K562 (cell line): ENCODE data around the gene NYAP1. TPM values are rescaled to one million over a fixed set of nuclear protein-coding genes. Genes with fewer than 3 reads are reported as not detected.

ENCODE experiments used
- ATAC-seq: fragments of 200-7000 bp; cut with Tn5 transposase; 3 replicates; pipeline ENCODE4 v1.9.1; 2020; ENCODE audit warnings: moderate library complexity
- BruUV-seq: library from RNA; stranded (reverse); fragments of 400-500 nt; replicated peaks from 2 replicates; lab custom pipeline; 2021; lab: Mats Ljungman, UMichigan
- CTCF ChIA-PET: fragments of 300-600 bp; formaldehyde crosslinking; extraction: SDS; loops from one replicate; lab custom pipeline; 2021; ENCODE audit warnings: low intra/inter-chr PET ratio; lab: Yijun Ruan, JAX
- POLR2A ChIA-PET: fragments of 300-600, 350-650 bp; sonication (Branson Sonifier 250); formaldehyde crosslinking; extraction: SDS; loops from one replicate; lab custom pipeline; 2021; ENCODE audit warnings: antibody characterized with exemption, inconsistent platforms; lab: Yijun Ruan, JAX
- DNase-seq, 4 experiments: peaks; one replicate each; pipeline versions ENCODE4 v3.0.0 to v3.0.0-alpha.2; 2011 to 2018; ENCODE audit warnings: low spot score in 3 of 4, mixed read lengths in 3 of 4; ENCODE audit errors: extremely low read depth in 1 of 4
- FAIRE-seq: peaks from 2 replicates; lab custom pipeline; 2011; peaks lifted over from hg19 to GRCh38; lab: Jason Lieb, UNC
- H2AFZ ChIP-seq: 2 replicates; pipeline ENCODE4 v1.6.0; 2011; ENCODE audit warnings: low read depth, low read length, control low read depth, inconsistent platforms
- H3K27ac ChIP-seq: fragments of 200-600 bp; 3 replicates; pipeline ENCODE4 v1.8.0; 2011; ENCODE audit warnings: low read depth, mild to moderate bottlenecking, control low read depth, inconsistent platforms, low read length, moderate library complexity, mixed read lengths; ENCODE audit errors: extremely low read depth
- H3K27me3 ChIP-seq, 2 experiments: fragments of 300-600 bp in 1 of 2; 2 replicates in 1 of 2; 3 replicates in 1 of 2; pipeline versions ENCODE4 v1.6.0 to v1.8.0; 2011; ENCODE audit warnings: inconsistent platforms in 2 of 2, low read length in 2 of 2, mild to moderate bottlenecking in 1 of 2, mixed read lengths in 1 of 2, moderate library complexity in 1 of 2; ENCODE audit not compliant: control insufficient read depth in 2 of 2, insufficient read depth in 2 of 2
- H3K36me3 ChIP-seq: fragments of 300-600 bp; 3 replicates; pipeline ENCODE4 v1.8.0; 2011; ENCODE audit warnings: mild to moderate bottlenecking, low read length, inconsistent platforms; ENCODE audit not compliant: control insufficient read depth, insufficient read depth
- H3K4me1 ChIP-seq, 2 experiments: fragments of 200-600 bp in 1 of 2; replicated peaks in 1 of 2; 2 replicates in 1 of 2; 3 replicates in 1 of 2; pipeline versions ENCODE4 v1.5.1 to v1.8.0; 2011; ENCODE audit warnings: inconsistent platforms in 2 of 2, low read length in 2 of 2, mild to moderate bottlenecking in 1 of 2, mixed read lengths in 1 of 2, moderate library complexity in 1 of 2; ENCODE audit not compliant: control insufficient read depth in 2 of 2, insufficient read depth in 2 of 2
- H3K4me2 ChIP-seq: 2 replicates; pipeline ENCODE4 v1.6.1; 2011; ENCODE audit warnings: low read length, control low read depth, inconsistent platforms, mixed read lengths; ENCODE audit not compliant: insufficient read depth
- H3K4me3 ChIP-seq: fragments of 200-600 bp; sonication (generic), shearing (Covaris generic); 2 replicates; pipeline ENCODE4 v1.5.1; 2016; ENCODE audit warnings: control low read depth, inconsistent platforms
- H3K79me2 ChIP-seq: fragments of 200-600 bp; 3 replicates; pipeline ENCODE4 v1.8.0; 2011; ENCODE audit warnings: low read length, inconsistent platforms; ENCODE audit not compliant: control insufficient read depth, insufficient read depth
- H3K9ac ChIP-seq, 2 experiments: 2 replicates each; pipeline versions ENCODE4 v1.6.0 to v1.6.1; 2011; ENCODE audit warnings: low read depth in 2 of 2, low read length in 2 of 2, control low read depth in 1 of 2, inconsistent platforms in 1 of 2, mild to moderate bottlenecking in 1 of 2, mixed read lengths in 1 of 2; ENCODE audit not compliant: insufficient read depth in 1 of 2
- H3K9me1 ChIP-seq: one replicate; pipeline ENCODE4 v1.6.0; 2011; ENCODE audit warnings: inconsistent platforms, mild to moderate bottlenecking, low read length, moderate library complexity; ENCODE audit not compliant: control insufficient read depth, insufficient read depth
- H3K9me3 ChIP-seq: replicated peaks from 2 replicates; pipeline ENCODE4 v1.5.1; 2011; ENCODE audit warnings: low read depth, low read length, inconsistent platforms; ENCODE audit not compliant: control insufficient read depth, insufficient read depth
- H4K20me1 ChIP-seq: replicated peaks from 2 replicates; pipeline ENCODE4 v1.6.1; 2011; ENCODE audit warnings: low read length, inconsistent platforms, mixed read lengths; ENCODE audit not compliant: control insufficient read depth, insufficient read depth
- HNRNPLL ChIP-seq: fragments of 200-400 bp; formaldehyde crosslinking; IDR thresholded peaks from 2 replicates; pipeline ENCODE4 v1.6.1; 2017; ENCODE audit warnings: low read length, low read depth, mild to moderate bottlenecking; ENCODE audit not compliant: poor library complexity, severe bottlenecking
- MED1 ChIP-seq: sonication (generic); formaldehyde crosslinking; IDR thresholded peaks from 2 replicates; pipeline ENCODE4 v1.8.1; 2023; ENCODE audit warnings: missing genetic modification reagents, borderline replicate concordance
- PCBP2 ChIP-seq: fragments of 200-400 bp; formaldehyde crosslinking; IDR thresholded peaks from 2 replicates; pipeline ENCODE4 v1.6.1; 2018; ENCODE audit warnings: low read length, low read depth, mild to moderate bottlenecking, moderate library complexity; ENCODE audit not compliant: poor library complexity, severe bottlenecking
- SNRNP70 ChIP-seq: fragments of 200-400 bp; formaldehyde crosslinking; optimal IDR thresholded peaks from 2 replicates; pipeline ENCODE3; 2017; ENCODE audit warnings: low read depth, low read length
- TAL1 ChIP-seq: fragments of 450-650 bp; IDR thresholded peaks from 2 replicates; pipeline ENCODE4 v1.6.1; 2016; ENCODE audit warnings: mild to moderate bottlenecking
- ZNF445 ChIP-seq: fragments of 250-450 bp; sonication (Bioruptor Pico); IDR thresholded peaks from 2 replicates; pipeline ENCODE4 v1.4.0; 2020; ENCODE audit warnings: low read depth, mild to moderate bottlenecking, moderate library complexity
- WGBS: fragments of 100-300 bp; shearing (Covaris generic); methylation state at CpG from one replicate; pipeline ENCODE4 v1.1.6; 2016; ENCODE audit warnings: low coverage, mixed read lengths; ENCODE audit not compliant: insufficient coverage; ENCODE audit errors: missing lambda C conversion rate; 5-methylcytosine and 5-hydroxymethylcytosine counted together
- in situ Hi-C: fragments of 300-500 bp; cut with MboI; formaldehyde crosslinking; loops from 4 replicates; pipeline ENCODE4 v1.15.0; 2018; ENCODE audit warnings: inconsistent platforms, mixed read lengths
- intact Hi-C: fragments of 100-400 bp; cut with micrococcal nuclease; formaldehyde crosslinking; loops from 2 replicates; pipeline ENCODE4 v1.14.2; 2022
- polyA plus RNA-seq, 8 experiments: library from polyadenylated mRNA; depleted of rRNA in 4 of 8; stranded (reverse) in 5 of 8; unstranded in 3 of 8; fragments of >200 nt; fragmentation: Nextera tagmentation in 2 of 8; fragmentation: Illumina TruSeq in 1 of 8; extraction: Ambion mirVana in 2 of 8; extraction: Trizol in 1 of 8; gene quantifications; 2 replicates each; pipeline versions ENCODE4 v1.2.1 to v1.2.3, GENCODE V29; 2011 to 2014; ENCODE audit warnings: inconsistent platforms in 1 of 8, missing spikeins in 1 of 8
- total RNA-seq, 7 experiments: library from RNA; depleted of rRNA in 6 of 7; stranded (reverse); fragments of >200 nt in 6 of 7; fragmentation: Illumina TruSeq in 2 of 7; extraction: Trizol in 2 of 7; gene quantifications; 2 replicates each; pipeline versions ENCODE4 v1.2.1 to v1.2.3, GENCODE V29; 2011 to 2021; ENCODE audit warnings: low replicate concordance in 1 of 7
- TF ChIP-seq, protein P1 (sequence below): fragments of 250-450 bp; sonication (Bioruptor Pico); IDR thresholded peaks from 2 replicates; pipeline ENCODE4 v1.8.0; 2021; ENCODE audit warnings: borderline replicate concordance, mild to moderate bottlenecking, moderate library complexity; ENCODE audit not compliant: poor library complexity, severe bottlenecking
- TF ChIP-seq, protein P2 (sequence below): fragments of 450-650 bp; IDR thresholded peaks from one replicate; pipeline ENCODE4 v1.6.1; 2018; ENCODE audit warnings: mild to moderate bottlenecking, moderate library complexity; ENCODE audit not compliant: partially characterized antibody
- TF ChIP-seq, protein P3 (sequence below): fragments of 450-650 bp; IDR thresholded peaks from 2 replicates; pipeline ENCODE4 v1.6.1; 2018; ENCODE audit not compliant: partially characterized antibody

The NYAP1 gene
- total and polyA plus RNA-seq, 9 of the 15 experiments (the other 6 are each of a cell fraction or from before 2014, with no cell fraction given): 0.11 to 0.88 (median 0.22) TPM; not detected in 2

DNA sequence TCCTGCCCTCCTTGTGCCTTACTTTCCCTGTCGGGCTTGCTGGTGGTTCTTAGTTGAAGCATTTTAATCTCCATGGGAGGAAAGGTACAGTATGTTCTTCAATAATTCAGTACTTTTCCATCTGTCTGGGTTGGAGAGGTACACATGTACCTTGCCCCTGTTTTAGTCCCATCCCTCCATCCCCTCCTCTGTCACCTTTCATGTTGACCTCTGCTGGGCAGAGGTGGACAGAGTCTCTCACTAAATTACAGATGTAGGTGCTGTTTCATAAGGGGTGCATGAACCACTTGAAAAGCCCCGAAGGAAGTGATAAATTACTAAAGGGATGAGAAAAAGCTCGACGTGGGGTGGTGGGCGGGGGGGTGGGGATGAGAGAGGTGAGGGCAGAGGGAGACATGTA lies 60.7 kb downstream of the NYAP1 start:
- Histone ChIP-seq H4K20me1 (no peaks in the 10 kb centered on the region; the same call in 1 of the 2 replicates), H3K9me1 (no peaks in the 10 kb centered on the region), H3K4me2 (no peak overlapping the region), H3K9me3 (no peaks in the 10 kb centered on the region), H2AFZ (no peak overlapping the region), H3K4me1 (peaks cover 39 to 75% of the 10 kb centered on the region in 2 experiments), H3K36me3 (peaks cover 15% of the 10 kb centered on the region), H3K27me3 (no peaks in the 10 kb centered on the region), H3K9ac (no peak overlapping the region; a peak in 1 of 4 replicates), H3K27ac (no peak overlapping the region), H3K4me3 (no peak overlapping the region), H3K79me2 (peaks cover 81% of the 10 kb centered on the region)
- ATAC-seq (no peak), FAIRE-seq (no peak), DNase-seq (no peak)
- in situ Hi-C loops: no loop called here
- CTCF ChIA-PET: no interaction called here
- 12% methylated on average over 5 of the region's 5 CpGs for WGBS
- intact Hi-C loops: no loop called here
- POLR2A ChIA-PET: interaction anchor here (0.6 to 1.9 kb wide), 6 partner anchors 10 to 367 kb away, joined by 3 to 6 read pairs (median 4); partner anchors contain the start of genes FBXO24, GPC2 and LRCH4
- BruUV-seq: no TSS peak
- no peak for TF ChIP-seq ZNF445 (CRISPR knock-in tag)
- no peak for TF ChIP-seq HNRNPLL
- TF ChIP-seq PCBP2: no peak
- TF ChIP-seq, protein P1, sequence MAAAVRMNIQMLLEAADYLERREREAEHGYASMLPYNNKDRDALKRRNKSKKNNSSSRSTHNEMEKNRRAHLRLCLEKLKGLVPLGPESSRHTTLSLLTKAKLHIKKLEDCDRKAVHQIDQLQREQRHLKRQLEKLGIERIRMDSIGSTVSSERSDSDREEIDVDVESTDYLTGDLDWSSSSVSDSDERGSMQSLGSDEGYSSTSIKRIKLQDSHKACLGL (CRISPR knock-in tag): no peak
- no peak for TF ChIP-seq MED1 (CRISPR knock-in tag)
- no peak for TF ChIP-seq TAL1
- TF ChIP-seq, protein P2, sequence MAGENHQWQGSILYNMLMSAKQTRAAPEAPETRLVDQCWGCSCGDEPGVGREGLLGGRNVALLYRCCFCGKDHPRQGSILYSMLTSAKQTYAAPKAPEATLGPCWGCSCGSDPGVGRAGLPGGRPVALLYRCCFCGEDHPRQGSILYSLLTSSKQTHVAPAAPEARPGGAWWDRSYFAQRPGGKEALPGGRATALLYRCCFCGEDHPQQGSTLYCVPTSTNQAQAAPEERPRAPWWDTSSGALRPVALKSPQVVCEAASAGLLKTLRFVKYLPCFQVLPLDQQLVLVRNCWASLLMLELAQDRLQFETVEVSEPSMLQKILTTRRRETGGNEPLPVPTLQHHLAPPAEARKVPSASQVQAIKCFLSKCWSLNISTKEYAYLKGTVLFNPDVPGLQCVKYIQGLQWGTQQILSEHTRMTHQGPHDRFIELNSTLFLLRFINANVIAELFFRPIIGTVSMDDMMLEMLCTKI: no peak
- TF ChIP-seq, protein P3, sequence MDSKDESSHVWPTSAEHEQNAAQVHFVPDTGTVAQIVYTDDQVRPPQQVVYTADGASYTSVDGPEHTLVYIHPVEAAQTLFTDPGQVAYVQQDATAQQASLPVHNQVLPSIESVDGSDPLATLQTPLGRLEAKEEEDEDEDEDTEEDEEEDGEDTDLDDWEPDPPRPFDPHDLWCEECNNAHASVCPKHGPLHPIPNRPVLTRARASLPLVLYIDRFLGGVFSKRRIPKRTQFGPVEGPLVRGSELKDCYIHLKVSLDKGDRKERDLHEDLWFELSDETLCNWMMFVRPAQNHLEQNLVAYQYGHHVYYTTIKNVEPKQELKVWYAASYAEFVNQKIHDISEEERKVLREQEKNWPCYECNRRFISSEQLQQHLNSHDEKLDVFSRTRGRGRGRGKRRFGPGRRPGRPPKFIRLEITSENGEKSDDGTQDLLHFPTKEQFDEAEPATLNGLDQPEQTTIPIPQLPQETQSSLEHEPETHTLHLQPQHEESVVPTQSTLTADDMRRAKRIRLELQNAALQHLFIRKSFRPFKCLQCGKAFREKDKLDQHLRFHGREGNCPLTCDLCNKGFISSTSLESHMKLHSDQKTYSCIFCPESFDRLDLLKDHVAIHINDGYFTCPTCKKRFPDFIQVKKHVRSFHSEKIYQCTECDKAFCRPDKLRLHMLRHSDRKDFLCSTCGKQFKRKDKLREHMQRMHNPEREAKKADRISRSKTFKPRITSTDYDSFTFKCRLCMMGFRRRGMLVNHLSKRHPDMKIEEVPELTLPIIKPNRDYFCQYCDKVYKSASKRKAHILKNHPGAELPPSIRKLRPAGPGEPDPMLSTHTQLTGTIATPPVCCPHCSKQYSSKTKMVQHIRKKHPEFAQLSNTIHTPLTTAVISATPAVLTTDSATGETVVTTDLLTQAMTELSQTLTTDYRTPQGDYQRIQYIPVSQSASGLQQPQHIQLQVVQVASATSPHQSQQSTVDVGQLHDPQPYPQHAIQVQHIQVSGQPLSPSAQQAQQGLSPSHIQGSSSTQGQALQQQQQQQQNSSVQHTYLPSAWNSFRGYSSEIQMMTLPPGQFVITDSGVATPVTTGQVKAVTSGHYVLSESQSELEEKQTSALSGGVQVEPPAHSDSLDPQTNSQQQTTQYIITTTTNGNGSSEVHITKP: no peak
- no peak for TF ChIP-seq SNRNP70
